ENCODE results near the gene RAP1GAP2. TPM values are rescaled to one million over a fixed set of nuclear protein-coding genes. Genes with fewer than 3 reads are reported as not detected.

RAP1GAP2 gene
- total and polyA plus RNA-seq, 8 donors: 11.8 to 92.4 (median 31.0) TPM

GRCh38 chr17:3035968-3036280 lies 239.7 kb downstream of the RAP1GAP2 start:
- intact Hi-C loops (cut with DNase I; ENCODE audit: low total_unique reads): no loop called here

GRCh38 chr17:3036800-3037199 lies 240.6 kb downstream of the RAP1GAP2 start:
- Histone ChIP-seq H3K4me3 (no peak overlapping the region), H3K36me3 (peaks cover 0 to 37% (median 19%) of the 10 kb centered on the region in 4 donors), H3K27ac (no peak overlapping the region), H3K4me1 (no peaks in the 10 kb centered on the region), H3K9me3 (no peaks in the 10 kb centered on the region), H3K27me3 (peaks cover 0 to 26% (median 0%) of the 10 kb centered on the region in 3 donors)
- WGBS, 5 donors: 79 to 88% (median 84%) methylated on average over 6 of the region's 6 CpGs
- intact Hi-C loops (cut with DNase I; ENCODE audit: low total_unique reads): no loop called here
- TF ChIP-seq POLR2AphosphoS5 (IDR thresholded peaks at IDR 0.05) (no peak), CTCF (IDR thresholded peaks at IDR 0.05) (no peak), POLR2A (IDR thresholded peaks at IDR 0.05) (no peak), EP300 (IDR thresholded peaks at IDR 0.05) (no peak)
- no peak for DNase-seq

More at GRCh38 chr17:3035968-3036280, 239.7 kb downstream of the RAP1GAP2 start:
- TF ChIP-seq CTCF (IDR thresholded peaks at IDR 0.05) (no peak), POLR2A (IDR thresholded peaks at IDR 0.05) (no peak), POLR2AphosphoS5 (IDR thresholded peaks at IDR 0.05) (no peak), EP300 (IDR thresholded peaks at IDR 0.05) (no peak)
- 87 to 91% (median 89%) methylated on average over 7 of the region's 7 CpGs for WGBS, 5 donors
- Histone ChIP-seq H3K4me1 (no peaks in the 10 kb centered on the region), H3K27me3 (peaks cover 0 to 18% (median 0%) of the 10 kb centered on the region in 3 donors), H3K9me3 (no peaks in the 10 kb centered on the region), H3K36me3 (peaks cover 0 to 46% (median 26%) of the 10 kb centered on the region in 4 donors), H3K4me3 (no peak overlapping the region), H3K27ac (no peak overlapping the region)
- DNase-seq: no peak

- DNase-seq: no peak
- H3K27me3 ChIP-seq: peaks cover 0 to 31% (median 0%) of the 10 kb centered on the region in 3 donors
- peaks cover 0 to 32% (median 19%) of the 10 kb centered on the region in 4 donors for H3K36me3 ChIP-seq
- TF ChIP-seq CTCF (IDR thresholded peaks at IDR 0.05): no peak
- TF ChIP-seq POLR2A (IDR thresholded peaks at IDR 0.05): no peak
- TF ChIP-seq POLR2AphosphoS5 (IDR thresholded peaks at IDR 0.05): no peak
- no peak for TF ChIP-seq EP300 (IDR thresholded peaks at IDR 0.05)
- no peaks in the 10 kb centered on the region for H3K9me3 ChIP-seq
- no peak overlapping the region for H3K27ac ChIP-seq
- H3K4me3 ChIP-seq: no peak overlapping the region
- intact Hi-C loops (cut with DNase I; ENCODE audit: low total_unique reads): no loop called here
- no peaks in the 10 kb centered on the region for H3K4me1 ChIP-seq
- WGBS, 5 donors: 56 to 76% (median 71%) methylated on average over 9 of the region's 9 CpGs
These were observed 241.0 kb downstream of the RAP1GAP2 start for GRCh38 chr17:3037259-3037658.

GRCh38 chr17:3038941-3039340 lies 242.7 kb downstream of the RAP1GAP2 start:
- no peaks in the 10 kb centered on the region for H3K4me1 ChIP-seq
- TF ChIP-seq POLR2A (IDR thresholded peaks at IDR 0.05): no peak
- no peak for TF ChIP-seq EP300 (IDR thresholded peaks at IDR 0.05)
- TF ChIP-seq POLR2AphosphoS5 (IDR thresholded peaks at IDR 0.05): no peak
- no peak for TF ChIP-seq CTCF (IDR thresholded peaks at IDR 0.05)
- H3K27ac ChIP-seq: no peak overlapping the region
- peaks cover 5 to 8% (median 6%) of the 10 kb centered on the region in 4 donors for H3K9me3 ChIP-seq
- no peak for DNase-seq
- intact Hi-C loops (cut with DNase I; ENCODE audit: low total_unique reads): no loop called here
- WGBS, 5 donors: 35 to 48% (median 39%) methylated on average over 5 of the region's 5 CpGs
- H3K36me3 ChIP-seq: peaks cover 0 to 16% (median 3%) of the 10 kb centered on the region in 4 donors
- peaks cover 0 to 31% (median 0%) of the 10 kb centered on the region in 3 donors for H3K27me3 ChIP-seq
- no peak overlapping the region for H3K4me3 ChIP-seq
